Measurements from ENCODE around the gene PRUNE2.
"Not testable (repeated sequence)": the region's sequence is repeated elsewhere in the genome, so short reads cannot be mapped to it uniquely, and the experiment has no call there.

The PRUNE2 gene, protein sequence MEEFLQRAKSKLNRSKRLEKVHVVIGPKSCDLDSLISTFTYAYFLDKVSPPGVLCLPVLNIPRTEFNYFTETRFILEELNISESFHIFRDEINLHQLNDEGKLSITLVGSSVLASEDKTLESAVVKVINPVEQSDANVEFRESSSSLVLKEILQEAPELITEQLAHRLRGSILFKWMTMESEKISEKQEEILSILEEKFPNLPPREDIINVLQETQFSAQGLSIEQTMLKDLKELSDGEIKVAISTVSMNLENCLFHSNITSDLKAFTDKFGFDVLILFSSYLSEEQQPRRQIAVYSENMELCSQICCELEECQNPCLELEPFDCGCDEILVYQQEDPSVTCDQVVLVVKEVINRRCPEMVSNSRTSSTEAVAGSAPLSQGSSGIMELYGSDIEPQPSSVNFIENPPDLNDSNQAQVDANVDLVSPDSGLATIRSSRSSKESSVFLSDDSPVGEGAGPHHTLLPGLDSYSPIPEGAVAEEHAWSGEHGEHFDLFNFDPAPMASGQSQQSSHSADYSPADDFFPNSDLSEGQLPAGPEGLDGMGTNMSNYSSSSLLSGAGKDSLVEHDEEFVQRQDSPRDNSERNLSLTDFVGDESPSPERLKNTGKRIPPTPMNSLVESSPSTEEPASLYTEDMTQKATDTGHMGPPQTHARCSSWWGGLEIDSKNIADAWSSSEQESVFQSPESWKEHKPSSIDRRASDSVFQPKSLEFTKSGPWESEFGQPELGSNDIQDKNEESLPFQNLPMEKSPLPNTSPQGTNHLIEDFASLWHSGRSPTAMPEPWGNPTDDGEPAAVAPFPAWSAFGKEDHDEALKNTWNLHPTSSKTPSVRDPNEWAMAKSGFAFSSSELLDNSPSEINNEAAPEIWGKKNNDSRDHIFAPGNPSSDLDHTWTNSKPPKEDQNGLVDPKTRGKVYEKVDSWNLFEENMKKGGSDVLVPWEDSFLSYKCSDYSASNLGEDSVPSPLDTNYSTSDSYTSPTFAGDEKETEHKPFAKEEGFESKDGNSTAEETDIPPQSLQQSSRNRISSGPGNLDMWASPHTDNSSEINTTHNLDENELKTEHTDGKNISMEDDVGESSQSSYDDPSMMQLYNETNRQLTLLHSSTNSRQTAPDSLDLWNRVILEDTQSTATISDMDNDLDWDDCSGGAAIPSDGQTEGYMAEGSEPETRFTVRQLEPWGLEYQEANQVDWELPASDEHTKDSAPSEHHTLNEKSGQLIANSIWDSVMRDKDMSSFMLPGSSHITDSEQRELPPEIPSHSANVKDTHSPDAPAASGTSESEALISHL (N-terminal part only)

DNA sequence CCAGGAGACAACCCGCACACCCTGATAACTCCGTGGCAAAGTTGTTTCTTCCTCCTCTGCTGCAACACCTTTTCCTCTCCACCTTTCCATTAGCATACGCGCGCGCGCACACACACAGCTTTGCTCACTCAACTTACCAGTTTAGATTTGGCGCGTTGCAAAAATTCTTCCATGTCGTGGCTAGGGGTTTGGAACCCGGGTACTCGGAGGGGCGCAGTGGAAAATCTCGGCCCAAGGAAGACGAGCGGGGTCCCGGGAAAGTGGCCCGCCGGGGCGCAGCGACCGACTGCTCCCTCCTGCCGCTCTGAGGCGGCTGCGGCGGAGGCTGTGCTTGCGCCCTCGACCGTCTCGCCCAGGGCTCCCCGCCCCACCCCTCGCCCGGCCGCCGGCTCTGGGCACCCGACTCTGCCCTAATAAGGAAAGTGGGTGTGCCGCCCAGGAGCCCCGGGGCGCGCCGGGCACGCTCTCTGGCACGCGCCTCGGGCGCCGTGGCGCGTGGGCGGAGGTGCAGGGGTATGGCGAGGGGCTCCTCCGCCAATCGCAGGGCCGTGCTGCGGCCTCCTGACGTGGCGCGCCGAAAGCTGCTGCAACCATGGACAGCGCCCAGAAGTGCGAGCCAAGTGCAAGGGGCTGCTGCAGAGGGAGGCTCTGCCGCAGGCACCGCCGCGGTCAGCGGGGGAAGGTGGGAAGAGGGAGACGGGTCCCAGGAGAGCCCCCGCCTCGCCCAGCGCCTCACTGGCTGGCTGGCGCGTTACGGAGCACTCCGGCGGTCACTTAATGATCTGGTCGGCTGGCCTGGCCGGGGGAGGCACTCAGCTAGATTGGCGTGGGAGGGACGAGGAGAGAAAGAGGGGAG lies at the start of gene PRUNE2:
PRUNE2 (minus strand) TSS at position 324 of the 856 bp plus-strand sequence; CDS start at position 173, 151 bp downstream.
- Histone ChIP-seq H3K4me3 (ENCODE audit: low read depth in 1 of 2, low read length in 2 of 2) (no peak within 1 kb of the TSS), H3K27ac (ENCODE audit: low read length) (no peak within 1 kb of the TSS), H3K4me1 (ENCODE audit: insufficient read depth, low read length) (no peaks in the 10 kb centered on the region), H3K36me3 (ENCODE audit: insufficient read depth, low read length) (no peaks in the 10 kb centered on the region), H3K79me2 (ENCODE audit: insufficient read depth, low read length) (no peaks in the 10 kb centered on the region), H4K20me1 (ENCODE audit: insufficient read depth, low read length) (no peaks in the 10 kb centered on the region), H3K4me2 (ENCODE audit: insufficient read depth, low read length) (no peak within 1 kb of the TSS), H3K9me3 (ENCODE audit: insufficient read depth, low read length, severe bottlenecking) (no peaks in the 10 kb centered on the region), H3K9ac (ENCODE audit: low read depth, low read length) (no peak within 1 kb of the TSS), H3K27me3 (ENCODE audit: insufficient read depth, low read length, poor library complexity) (no peaks in the 10 kb centered on the region), H2AFZ (ENCODE audit: low read depth, low read length) (no peak within 1 kb of the TSS)
- ATAC-seq (ENCODE audit: insufficient read depth, low read depth) (no peak), DNase-seq (no peak)
- TF ChIP-seq, protein P1, sequence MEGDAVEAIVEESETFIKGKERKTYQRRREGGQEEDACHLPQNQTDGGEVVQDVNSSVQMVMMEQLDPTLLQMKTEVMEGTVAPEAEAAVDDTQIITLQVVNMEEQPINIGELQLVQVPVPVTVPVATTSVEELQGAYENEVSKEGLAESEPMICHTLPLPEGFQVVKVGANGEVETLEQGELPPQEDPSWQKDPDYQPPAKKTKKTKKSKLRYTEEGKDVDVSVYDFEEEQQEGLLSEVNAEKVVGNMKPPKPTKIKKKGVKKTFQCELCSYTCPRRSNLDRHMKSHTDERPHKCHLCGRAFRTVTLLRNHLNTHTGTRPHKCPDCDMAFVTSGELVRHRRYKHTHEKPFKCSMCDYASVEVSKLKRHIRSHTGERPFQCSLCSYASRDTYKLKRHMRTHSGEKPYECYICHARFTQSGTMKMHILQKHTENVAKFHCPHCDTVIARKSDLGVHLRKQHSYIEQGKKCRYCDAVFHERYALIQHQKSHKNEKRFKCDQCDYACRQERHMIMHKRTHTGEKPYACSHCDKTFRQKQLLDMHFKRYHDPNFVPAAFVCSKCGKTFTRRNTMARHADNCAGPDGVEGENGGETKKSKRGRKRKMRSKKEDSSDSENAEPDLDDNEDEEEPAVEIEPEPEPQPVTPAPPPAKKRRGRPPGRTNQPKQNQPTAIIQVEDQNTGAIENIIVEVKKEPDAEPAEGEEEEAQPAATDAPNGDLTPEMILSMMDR (IDR thresholded peaks at IDR 0.05; ENCODE audit: borderline replicate concordance, extremely low read depth, low read length, poor library complexity, severe bottlenecking) = no peak
- TF ChIP-seq EZH2 (IDR thresholded peaks at IDR 0.05; ENCODE audit: borderline replicate concordance, low read depth, low read length, severe bottlenecking) = no peak

DNA sequence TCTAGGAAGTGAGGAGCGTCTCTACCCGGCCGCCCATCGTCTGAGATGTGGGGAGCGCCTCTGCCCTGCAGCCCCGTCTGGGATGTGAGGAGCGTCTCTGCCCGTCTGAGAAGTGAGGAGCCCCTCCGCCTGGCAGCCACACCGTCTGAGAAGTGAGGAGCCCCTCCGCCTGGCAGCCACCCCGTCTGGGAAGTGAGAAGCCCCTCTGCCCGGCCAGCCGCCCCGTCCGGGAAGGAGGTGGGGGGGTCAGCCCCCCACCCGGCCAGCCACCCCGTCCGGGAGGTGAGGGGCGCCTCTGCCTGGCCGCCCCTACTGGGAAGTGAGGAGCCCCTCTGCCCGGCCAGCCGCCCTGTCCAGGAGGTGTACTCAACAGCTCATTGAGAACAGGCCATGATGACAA lies 49.5 kb upstream of the PRUNE2 start:
- not testable (repeated sequence) for H3K27ac ChIP-seq (ENCODE audit: low read length); DNase-seq; H3K9me3 ChIP-seq (ENCODE audit: insufficient read depth, low read length, severe bottlenecking); H3K4me3 ChIP-seq (ENCODE audit: low read depth in 1 of 2, low read length in 2 of 2); H3K36me3 ChIP-seq (ENCODE audit: insufficient read depth, low read length); H4K20me1 ChIP-seq (ENCODE audit: insufficient read depth, low read length); H3K79me2 ChIP-seq (ENCODE audit: insufficient read depth, low read length); H3K9ac ChIP-seq (ENCODE audit: low read depth, low read length); ATAC-seq (ENCODE audit: insufficient read depth, low read depth); H3K4me1 ChIP-seq (ENCODE audit: insufficient read depth, low read length); H3K4me2 ChIP-seq (ENCODE audit: insufficient read depth, low read length); H2AFZ ChIP-seq (ENCODE audit: low read depth, low read length); H3K27me3 ChIP-seq (ENCODE audit: insufficient read depth, low read length, poor library complexity)

DNA sequence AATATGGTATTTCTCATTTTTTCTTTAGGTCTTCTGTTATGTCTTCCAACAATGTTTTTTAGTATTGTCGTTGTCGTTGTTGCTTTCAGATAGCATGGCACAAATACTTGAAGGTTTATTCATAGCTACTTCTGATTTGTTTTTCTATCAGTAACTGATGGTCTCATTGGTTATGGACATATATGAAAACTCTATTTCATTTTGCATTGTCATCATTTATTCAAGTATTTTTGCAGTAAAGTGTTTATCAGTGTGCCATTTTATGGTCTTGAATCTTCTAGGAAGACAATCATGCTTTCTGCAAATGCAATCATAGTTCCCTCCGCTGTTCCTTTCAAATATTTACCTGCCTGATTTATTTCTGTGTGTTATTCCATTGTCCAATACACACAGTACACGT lies 44.0 kb upstream of the PRUNE2 start:
- ATAC-seq (ENCODE audit: insufficient read depth, low read depth) (no peak), DNase-seq (no peak)
- Histone ChIP-seq H4K20me1 (ENCODE audit: insufficient read depth, low read length) (no peaks in the 10 kb centered on the region), H3K4me2 (ENCODE audit: insufficient read depth, low read length) (no peak overlapping the region), H3K9ac (ENCODE audit: low read depth, low read length) (no peak overlapping the region), H2AFZ (ENCODE audit: low read depth, low read length) (no peak overlapping the region), H3K27me3 (ENCODE audit: insufficient read depth, low read length, poor library complexity) (no peaks in the 10 kb centered on the region), H3K9me3 (ENCODE audit: insufficient read depth, low read length, severe bottlenecking) (no peaks in the 10 kb centered on the region), H3K27ac (ENCODE audit: low read length) (no peak overlapping the region), H3K4me3 (ENCODE audit: low read depth in 1 of 2, low read length in 2 of 2) (no peak overlapping the region), H3K79me2 (ENCODE audit: insufficient read depth, low read length) (no peaks in the 10 kb centered on the region), H3K4me1 (ENCODE audit: insufficient read depth, low read length) (no peaks in the 10 kb centered on the region), H3K36me3 (ENCODE audit: insufficient read depth, low read length) (no peaks in the 10 kb centered on the region)
- TF ChIP-seq, protein P1 (IDR thresholded peaks at IDR 0.05; ENCODE audit: borderline replicate concordance, extremely low read depth, low read length, poor library complexity, severe bottlenecking) = no peak
- TF ChIP-seq EZH2 (IDR thresholded peaks at IDR 0.05; ENCODE audit: borderline replicate concordance, low read depth, low read length, severe bottlenecking) = no peak
